GM12864 (cell line): ENCODE results near the gene MCL1.

Experiments used
- DNase-seq: peaks from one replicate; pipeline ENCODE4 v3.0.0-alpha.2; 2011; ENCODE audit warnings: low read depth
- H3K4me3 ChIP-seq: 2 replicates; pipeline ENCODE4 v1.5.1; 2011; ENCODE audit warnings: mild to moderate bottlenecking, low read depth, low read length, control low read depth
- CTCF ChIP-seq: IDR thresholded peaks from 2 replicates; pipeline ENCODE4 v1.5.1; 2011; ENCODE audit warnings: low read depth, mild to moderate bottlenecking, moderate library complexity, low read length, control low read depth, inconsistent platforms; ENCODE audit errors: missing control alignments

The MCL1 gene

GRCh38 chr1:150557813-150558212 lies 21.6 kb downstream of the MCL1 start:
- DNase-seq = no peak
- no peak overlapping the region for H3K4me3 ChIP-seq
- no peak for TF ChIP-seq CTCF

GRCh38 chr1:150557065-150557600 lies 22.3 kb downstream of the MCL1 start:
- TF ChIP-seq CTCF = no peak
- H3K4me3 ChIP-seq = no peak overlapping the region
- no peak for DNase-seq

GRCh38 chr1:150555971-150556865 lies 23.2 kb downstream of the MCL1 start:
- DNase-seq = no peak
- TF ChIP-seq CTCF = no peak
- H3K4me3 ChIP-seq = no peak overlapping the region

GRCh38 chr1:150555198-150555970 lies 24.0 kb downstream of the MCL1 start:
- no peak for DNase-seq
- no peak overlapping the region for H3K4me3 ChIP-seq
- no peak for TF ChIP-seq CTCF

GRCh38 chr1:150554086-150554452 lies 25.3 kb downstream of the MCL1 start:
- no peak overlapping the region for H3K4me3 ChIP-seq
- DNase-seq = no peak
- no peak for TF ChIP-seq CTCF

- no peak for TF ChIP-seq CTCF
- no peak overlapping the region for H3K4me3 ChIP-seq
- DNase-seq = no peak
These were observed 25.9 kb downstream of the MCL1 start for GRCh38 chr1:150553392-150554085.
